ENCODE measurements around the gene AADAC.
"Not testable (repeated sequence)": the region's sequence is repeated elsewhere in the genome, so short reads cannot be mapped to it uniquely, and the experiment has no call there.

AADAC gene

DNA sequence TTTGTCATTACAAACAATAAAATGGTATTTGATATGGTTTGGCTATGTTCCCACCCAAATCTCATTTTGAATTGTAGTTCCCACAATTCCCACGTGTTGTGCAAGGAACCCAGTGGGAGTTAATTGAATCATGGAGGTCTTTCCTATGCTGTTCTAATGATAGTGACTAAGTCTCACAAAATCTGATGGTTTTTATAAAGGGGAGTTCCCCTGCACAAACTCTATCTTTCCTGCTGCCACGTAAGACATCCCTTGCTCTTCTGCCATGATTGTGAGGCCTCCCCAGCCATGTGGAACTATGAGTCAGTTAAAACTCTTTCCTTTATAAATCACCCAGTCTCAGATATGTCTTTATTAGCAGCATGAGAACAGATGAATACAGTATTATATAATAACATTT is 15.4 kb upstream of the AADAC start:
- DNase-seq, result no peak

DNA sequence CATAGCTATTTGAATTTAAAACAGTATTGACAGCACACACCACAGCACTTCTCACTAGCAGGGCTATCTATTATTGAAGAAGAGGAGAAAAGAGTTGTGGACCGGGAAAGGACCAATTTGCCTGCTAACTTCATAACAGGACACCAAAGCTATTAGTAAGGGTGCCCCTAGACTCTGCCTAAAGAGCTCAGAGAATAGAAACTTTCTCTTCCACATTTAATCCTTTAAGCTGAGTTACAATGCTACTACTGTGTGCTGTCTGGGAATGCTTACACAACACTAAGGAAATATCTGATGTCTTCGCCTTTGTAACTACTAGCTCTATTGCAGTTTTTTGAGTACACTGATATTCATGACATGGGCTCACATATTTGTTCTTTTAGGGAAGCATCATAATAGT is 13.5 kb upstream of the AADAC start:
- DNase-seq, result no peak

DNA sequence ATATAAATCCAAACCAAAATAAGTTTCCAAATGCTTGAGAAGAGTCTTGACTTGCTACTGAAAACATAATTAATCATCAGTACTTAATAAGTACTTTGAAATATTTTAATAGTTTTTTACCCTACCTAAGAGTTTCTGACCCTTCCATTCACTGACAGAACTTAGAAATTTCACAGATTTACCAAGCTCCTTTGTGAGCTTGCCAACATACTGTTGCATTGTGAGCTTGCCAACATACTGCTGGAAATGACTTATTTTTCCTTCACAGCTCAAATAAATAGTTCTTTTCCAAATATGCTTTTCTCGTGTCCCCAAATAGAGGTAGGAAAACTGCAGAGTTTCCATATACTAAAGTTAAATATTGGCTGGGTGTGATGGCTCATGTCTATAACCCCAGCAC is 9.6 kb upstream of the AADAC start:
- DNase-seq, result no peak

DNA sequence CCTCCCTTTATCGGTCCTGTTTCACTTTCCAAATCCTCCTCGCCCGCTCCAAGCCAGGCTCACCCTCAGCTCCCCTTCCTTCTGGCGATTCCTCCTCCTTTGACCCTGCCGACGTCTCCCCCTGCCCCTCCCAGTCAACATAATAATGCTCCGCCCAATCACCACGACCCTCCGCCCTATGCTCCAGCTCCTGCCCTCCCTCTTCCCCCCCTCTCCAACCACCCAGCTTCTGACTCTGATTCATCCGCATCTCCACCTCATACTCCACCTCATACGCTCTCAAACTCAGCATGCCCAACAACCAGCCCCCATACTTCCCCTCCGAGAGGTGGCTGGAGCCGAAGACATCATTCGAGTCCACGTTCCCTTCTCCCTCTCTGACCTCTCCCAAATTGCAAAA is 7.1 kb upstream of the AADAC start:
- no peak for DNase-seq

DNA sequence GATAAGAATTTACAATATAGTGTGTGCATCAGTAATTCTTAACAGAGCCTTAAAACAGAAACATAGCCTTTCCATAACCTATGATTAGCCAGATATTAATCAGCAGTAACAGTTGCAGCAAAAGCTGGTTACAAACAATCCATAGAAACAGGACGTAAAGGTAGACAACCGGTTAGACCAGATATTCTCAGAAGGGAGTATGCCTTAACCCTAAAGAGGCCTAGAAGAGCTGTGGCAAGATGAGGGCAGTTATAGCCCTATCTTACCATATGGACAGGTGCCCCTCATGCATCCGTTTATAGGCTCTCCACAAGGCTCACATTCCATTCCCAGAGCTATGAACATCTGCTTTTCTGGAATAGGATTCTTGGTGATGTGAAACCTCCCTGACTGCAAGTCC is 5.0 kb upstream of the AADAC start:
- DNase-seq, result not testable (repeated sequence)

DNA sequence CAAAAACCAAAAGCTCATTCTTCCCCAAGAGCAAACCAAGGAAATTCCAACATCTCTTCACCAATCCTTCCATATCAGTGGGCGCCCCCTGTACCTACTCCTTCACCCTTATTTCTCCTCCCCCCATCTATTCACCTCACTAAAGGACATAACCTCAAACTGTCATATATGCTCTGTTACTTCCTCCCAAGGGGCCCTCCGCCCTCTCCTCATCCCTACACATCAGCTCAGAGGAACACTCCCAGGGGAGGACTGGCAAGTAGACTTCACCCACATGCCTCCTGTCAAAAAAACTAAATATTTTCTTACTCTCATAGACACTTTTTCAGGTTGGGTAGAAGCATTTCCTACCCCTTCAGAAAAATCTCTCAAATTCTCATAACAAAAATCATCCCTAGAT is 2.4 kb upstream of the AADAC start:
- no peak for DNase-seq

DNA sequence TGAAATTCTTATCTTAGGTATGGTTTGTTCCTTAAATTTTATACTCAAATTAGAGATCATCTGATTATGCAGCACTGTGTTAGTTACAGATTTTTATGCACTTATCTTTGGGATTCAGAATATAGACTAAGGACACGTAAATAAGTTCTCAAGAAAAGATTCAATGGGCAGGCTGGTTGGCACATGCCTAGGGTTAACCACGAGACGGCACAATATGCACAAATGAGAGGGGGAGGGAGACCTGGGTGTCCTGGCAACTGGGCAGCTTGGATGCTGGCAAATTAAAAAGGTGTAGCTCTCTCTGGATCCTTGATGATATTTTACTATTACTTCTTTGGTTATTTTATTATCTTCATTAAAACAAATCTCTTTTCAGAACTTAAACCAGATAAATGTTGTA is 672 bp downstream of the AADAC start:
- no peak for DNase-seq

DNA sequence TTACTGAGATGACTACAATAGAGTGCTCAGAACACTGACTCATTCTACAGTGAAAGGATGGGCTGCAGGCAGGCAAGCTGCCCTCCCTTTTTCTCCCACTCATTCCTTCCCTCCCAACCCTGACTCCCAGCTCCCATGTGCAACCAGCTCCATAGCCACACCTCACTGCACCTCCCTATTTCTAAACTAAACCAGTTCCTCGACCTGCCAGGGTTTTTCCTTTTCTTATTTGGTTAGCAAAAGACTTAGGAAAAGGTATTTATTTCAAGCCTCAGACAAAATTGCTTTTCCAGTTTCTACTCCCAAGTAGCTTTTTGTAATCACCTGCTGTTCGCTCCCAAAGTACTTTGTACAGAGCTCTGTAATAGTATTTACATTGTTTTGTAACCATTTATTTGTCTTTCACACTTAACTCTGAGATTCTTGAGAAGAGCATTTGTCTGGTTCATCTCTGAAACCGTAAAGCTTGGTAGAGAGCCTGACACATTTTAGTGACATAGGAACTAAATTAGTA is 2.2 kb downstream of the AADAC start:
- no peak for DNase-seq

DNA sequence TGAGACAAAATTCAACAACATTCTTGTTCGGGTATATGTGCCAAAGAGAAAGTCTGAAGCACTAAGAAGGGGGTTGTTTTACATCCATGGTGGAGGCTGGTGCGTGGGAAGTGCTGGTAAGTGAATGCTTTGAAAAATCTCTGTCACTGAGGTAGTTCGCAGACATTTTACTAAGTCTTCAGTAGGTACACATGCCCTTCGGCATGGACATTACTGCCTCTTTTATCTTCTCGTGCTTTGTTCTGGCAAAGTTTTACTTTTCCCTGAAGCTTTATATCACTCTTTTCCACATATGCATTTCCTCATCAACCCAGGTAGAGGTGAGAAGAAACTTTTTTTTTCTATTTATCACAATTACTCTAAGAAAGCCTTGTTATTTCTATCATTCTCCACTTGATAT is 3.6 kb downstream of the AADAC start:
- no peak for DNase-seq

DNA sequence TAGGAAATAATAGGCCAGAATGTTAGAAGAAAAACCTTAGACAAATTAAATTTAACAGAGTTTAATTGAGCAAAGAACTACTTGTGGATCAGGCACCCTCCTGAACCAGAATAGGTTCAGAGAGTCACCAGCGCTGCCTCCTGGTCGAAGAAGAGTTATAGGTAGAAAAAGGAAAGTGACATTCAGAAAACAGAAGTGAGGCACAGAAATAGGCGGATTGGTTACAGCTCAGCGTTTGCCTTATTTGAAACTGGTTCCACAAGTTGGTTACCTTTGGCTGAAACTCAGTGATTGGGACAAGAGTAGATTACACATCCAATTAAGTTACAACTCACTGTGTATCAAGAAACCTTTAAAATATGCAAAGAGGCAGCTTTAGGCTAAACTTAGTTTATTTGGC is 4.4 kb downstream of the AADAC start:
- no peak for DNase-seq

DNA sequence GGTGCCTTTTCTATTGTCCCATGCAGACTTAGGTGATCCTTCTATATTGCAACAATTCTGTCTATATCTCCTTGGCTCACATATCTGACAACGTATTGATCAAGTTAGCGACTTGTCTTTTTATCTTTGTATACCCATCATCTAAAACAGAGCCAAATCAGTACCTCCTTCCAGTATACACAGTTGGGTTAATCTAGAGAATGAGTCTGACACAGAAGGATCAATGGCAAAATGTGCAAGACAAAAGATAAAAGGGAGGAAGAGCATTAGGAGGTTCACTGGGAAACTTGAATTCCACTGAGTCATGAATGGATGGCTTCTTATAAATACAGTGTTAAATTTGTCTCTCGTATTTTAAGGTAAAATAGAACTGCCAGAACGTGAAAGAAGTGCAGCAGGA is 6.0 kb downstream of the AADAC start:
- DNase-seq, result no peak

DNA sequence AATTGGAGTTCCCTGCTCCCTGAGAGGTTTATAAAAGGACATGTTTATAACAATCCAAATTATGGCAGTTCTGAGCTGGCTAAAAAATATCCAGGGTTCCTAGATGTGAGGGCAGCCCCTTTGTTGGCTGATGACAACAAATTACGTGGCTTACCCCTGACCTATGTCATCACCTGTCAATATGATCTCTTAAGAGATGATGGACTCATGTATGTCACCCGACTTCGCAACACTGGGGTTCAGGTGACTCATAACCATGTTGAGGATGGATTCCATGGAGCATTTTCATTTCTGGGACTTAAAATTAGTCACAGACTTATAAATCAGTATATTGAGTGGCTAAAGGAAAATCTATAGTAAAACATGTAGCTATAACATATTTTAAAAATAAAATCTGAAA is 13.9 kb downstream of the AADAC start:
- no peak for DNase-seq

DNA sequence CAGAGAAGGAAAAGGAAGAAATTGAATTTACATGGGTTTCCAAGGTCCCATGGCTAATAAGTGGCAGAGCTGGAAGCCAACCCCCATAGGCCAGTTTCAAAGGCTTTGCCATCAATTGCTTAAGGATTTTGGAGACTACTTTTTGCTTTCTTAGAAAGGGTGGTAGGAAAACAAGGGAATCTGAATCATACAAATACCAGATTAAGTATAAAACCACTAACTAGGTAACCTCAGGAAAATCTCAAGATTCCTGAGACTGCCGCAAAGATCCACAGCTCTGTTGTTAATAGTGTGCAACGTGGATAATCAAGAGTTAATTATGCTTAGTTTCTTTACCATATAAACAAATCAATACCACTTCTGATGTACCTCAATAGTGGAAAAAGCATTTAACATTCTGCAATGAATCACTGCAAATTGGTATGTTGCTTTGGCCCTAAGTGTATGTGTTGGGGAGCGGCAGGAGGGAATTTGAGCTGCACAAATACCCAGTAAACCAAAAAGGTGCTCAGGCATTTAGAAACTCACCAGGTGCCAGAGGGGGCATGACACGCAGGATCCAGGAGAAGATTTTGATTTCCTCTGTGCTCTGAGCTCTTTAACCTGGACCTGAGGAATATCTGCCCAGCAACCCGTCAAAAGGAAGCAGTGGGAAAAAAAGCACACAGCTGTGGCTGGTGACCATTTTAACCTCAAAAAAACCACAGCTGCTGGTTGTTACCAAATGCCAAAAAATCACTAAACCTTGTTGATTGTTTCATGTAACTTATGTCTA is 22.0 kb downstream of the AADAC start:
- no peak for DNase-seq

DNA sequence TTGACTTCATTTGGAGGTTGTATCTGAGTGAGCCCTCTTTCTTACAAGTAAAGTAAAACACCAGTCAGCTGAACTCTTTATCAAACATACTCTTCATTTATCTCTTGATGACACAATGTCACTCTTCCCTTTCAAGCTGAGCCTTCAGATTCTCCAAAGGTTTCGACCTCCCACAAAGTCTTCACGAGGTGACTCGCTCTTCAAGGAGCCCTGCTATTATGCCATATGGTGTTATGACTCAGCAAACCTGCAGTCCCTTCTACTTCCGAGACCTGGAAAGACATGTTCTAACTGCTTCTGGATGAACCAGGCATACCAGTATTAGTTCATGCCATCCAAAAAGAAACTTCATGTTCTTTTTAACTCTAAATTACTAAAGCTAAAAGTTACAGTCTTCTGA is 23.1 kb downstream of the AADAC start:
- DNase-seq, result no peak

DNA sequence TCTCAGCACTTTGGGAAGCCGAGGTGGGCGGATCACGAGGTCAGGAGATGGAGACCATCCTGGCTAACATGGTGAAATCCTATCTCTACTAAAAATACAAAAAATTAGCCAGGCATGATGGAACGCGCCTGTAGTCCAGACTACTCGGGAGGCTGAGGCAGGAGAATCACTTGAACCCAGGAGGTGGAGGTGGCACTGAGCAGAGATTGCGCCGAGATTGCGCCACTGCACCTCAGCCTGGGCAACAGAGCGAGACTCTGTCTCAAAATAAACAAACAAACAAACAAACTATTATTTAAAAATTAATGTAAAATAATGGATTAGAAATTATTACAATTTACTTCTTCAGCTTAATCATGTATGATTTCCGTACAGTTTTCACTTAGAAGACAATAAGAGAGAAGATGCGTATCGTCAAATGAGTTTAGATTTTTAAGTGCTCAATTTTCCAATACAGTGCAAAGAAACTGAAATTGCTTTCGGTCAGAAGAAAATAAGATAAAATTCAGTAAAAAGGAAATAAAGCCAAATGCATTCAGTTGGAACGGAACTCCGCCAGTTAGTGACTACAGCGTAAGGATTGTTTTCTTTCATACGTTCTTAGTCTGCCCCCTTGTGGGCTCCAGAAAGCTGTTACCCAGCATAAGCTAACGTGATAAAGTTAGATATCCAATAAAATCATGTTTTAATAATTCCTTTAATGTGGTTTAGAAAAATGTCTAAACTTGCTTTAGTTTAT is 24.8 kb downstream of the AADAC start:
- DNase-seq, result peak; percentile 9

DNA sequence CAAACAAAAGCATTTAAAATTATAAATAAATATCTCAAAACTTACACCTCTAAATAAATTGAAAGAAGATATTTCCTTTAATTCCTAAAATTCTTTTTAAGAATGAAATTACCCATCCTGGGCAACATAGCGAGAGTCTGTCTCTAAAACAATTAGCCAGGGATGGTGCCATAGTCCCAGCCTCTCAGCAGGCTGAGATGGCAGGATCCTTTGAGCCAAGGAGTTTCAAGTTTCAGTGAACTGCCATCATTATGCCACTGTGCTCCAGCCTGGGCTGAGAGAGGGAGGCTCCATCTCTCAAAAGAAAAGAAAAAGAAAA is 25.4 kb downstream of the AADAC start:
- no peak for DNase-seq

DNA sequence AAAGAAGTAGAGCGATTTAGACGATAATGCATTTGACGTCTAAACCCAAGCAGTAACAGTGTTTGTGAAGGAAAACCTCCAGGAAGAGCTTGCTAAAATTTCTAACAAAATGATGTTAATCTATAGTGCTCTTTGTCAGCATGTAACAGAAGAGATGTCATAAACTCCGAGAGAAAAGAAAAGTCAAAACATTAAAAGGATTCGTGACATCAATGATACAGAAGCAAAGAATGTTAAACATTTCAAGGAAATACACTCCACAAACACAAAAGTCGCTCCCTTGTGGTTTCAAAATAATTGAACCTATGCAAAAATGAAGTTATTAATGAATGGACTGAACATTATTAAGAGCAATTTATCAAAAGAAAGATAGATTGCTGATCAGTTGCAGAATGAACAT is 27.9 kb downstream of the AADAC start:
- DNase-seq, result no peak

DNA sequence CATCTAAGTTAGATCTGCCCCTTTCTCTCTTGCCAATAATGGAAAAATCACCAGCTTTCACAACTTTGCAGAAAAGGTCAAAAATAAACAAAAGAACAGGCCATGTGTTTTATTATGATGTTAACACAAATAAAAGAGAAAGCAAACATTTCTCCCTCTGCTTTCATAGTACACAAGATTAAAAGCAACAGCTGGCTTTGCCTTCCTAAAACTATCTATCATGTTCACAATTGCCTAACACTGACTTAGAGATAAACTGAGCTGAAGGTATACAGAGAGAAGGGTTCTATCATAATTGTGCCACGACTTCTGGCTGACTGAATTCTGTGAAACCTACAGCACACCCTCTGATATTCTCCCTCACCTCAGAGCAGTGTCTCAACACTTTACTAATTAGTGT is 29.4 kb downstream of the AADAC start:
- no peak for DNase-seq

DNA sequence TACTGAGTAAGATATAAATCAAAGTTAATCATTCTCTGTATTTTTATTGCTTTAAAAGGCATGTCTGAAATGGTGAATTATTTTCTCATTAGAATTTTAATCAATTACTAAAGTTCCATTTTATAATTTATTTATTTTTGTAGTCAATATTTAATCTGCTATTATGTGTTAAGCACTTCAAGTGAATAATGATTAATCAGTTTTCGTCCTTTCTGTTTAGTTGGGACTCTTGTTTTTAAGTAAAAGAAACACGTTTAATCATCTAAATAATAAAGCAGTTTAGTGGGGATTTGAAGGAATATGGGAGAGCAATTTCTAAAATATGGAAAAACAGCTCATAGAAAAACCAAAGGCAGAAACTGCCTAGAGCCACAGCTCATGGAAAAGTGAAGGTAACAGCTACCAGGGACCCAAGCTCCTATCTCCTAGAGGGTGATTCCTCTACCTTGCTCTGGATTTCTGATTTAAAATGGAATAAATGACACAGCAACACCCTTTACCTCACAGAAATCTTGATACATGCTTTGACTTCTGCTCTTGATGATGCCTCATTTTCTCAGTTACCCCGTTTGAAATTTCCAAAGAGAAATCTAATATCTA is 31.5 kb downstream of the AADAC start:
- no peak for DNase-seq

DNA sequence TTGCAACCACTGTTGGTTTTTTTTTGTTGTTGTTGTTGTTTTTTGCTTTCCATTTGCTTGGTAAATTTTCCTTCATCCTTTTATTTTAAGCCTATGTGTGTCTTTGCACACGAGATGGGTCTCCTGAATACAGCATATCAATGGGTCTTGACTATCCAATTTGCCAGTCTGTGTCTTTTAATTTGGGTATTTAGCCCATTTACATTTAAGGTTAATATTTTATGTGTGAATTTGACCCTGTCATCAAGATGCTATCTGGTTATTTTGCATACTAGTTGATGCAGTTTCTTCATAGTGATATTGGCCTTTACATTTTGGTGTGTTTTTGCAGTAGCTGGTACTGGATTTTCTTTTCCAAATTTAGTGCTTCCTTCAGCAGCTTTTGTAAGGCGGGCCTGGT is 36.1 kb downstream of the AADAC start:
- DNase-seq, result not testable (repeated sequence)

DNA sequence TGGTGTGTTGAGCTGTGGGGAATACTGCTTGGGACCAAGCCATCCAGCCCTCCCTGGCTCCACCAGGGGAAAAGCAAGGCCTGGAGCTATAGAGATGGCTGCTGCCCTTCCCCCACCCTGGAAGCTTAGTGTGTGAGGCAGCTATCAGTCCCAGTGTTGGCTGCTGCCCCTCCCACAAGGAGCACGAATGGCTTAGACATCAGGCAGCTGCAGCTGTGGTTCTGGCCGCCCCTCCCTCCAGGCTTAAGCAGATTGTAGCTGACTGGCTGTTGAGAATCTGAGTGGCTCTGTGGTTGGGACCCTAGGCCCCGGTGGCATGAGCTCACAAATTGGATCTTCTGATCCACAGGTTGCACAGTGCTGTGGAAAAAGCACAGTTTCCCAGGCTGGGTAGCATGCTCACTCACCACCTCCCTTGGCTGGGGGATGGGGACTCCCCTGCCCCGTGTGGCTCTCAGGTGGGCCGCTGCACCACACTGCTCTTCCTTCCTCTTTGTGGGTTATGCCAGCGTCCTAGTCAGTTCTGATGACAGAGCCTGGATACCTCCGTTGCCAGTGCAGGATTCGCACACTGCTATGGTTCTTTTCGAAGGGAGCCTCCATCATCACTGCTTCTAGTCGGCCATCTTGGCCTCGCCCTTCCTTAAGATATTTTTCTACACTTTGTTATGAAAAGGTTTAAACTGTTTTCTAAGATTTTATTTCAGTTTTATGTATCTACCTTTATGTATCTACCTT is 38.3 kb downstream of the AADAC start:
- no peak for DNase-seq

DNA sequence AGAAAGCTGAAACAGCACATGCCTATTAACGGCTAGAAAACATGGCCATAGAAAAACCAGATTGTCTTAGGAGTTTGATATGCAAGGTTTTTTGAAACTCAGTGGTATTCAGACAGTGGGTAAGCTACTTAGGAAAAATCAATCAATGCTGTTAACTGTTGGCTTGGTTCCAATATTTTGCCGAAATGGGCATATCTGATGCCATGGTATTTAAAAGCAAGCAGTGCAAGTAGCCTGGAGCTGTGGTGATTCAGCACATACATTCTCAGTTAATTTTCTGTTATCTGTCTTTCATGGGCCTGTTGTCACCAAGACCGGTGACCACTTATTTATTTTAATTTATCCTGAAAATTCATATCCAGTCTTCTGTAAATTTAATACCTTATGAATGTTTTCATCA is 42.2 kb downstream of the AADAC start:
- DNase-seq, result no peak

DNA sequence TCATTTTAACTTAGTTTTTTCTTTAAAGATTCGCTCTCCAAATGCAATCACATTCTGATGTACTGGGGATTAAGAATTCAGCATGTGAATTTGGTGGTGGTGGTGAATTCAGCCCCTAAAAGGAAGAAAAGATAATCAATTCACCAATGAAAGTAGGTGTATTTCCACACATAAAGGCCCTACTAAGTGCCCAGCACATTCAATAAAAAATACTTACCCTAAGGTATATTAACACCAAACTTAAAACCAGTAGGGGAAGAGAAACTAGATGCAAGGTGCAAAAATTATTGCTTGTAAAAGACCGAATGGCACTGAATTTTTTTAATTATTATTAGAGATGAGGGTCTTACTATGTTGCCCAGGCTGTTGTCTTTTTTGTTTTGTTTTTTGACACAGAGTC is 42.7 kb downstream of the AADAC start:
- no peak for DNase-seq

DNA sequence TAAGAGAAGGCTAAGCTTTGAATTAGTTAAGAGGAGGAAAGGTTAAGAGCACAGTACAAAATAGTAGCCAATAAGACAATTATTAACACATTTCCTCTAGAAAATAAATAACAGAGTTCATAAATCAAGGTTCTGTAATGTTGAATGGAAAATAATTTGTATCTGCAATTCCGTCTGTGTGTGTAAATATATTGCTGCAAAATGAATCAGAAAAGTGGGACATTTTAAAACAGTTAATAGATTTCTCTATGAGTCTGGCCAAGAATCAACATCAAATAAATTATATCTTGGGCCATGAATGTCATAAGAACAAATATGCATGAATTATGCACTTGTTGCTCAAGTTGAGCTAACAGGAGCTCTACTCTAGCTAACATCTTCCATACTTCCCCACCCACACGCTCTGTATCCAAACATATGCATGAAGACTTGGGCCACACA is 45.3 kb downstream of the AADAC start:
- DNase-seq, result no peak

Measured in activated T-cell treated with anti-CD3 and anti-CD28 coated beads for 4 hours (primary cell).